ENCODE data around the gene ARMS2. TPM values are rescaled to one million over a fixed set of nuclear protein-coding genes. Genes with fewer than 3 reads are reported as not detected.
A peak's percentile ranks its signal among the peaks of the same experiment; 100 is the strongest.

The ARMS2 gene
- total RNA-seq, 1 donor from 2014 or later = not detected

DNA sequence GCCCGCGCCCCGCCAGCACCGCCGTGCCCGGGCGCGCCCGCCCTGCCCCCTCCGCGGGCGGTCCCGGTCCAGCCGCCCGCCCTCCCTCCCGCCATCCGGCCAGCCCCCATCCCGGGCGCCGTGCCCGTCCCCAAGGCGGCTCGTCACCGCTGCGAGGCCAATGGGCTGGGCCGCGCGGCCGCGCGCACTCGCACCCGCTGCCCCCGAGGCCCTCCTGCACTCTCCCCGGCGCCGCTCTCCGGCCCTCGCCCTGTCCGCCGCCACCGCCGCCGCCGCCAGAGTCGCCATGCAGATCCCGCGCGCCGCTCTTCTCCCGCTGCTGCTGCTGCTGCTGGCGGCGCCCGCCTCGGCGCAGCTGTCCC, 6.9 kb downstream of the ARMS2 start, which contains the start of gene HTRA1:
TSS of gene HTRA1 (plus strand) at position 187 of the 362 bp plus-strand sequence. CDS start at position 287, 100 bp downstream.
- peak within 1 kb of the TSS; percentile 62 for H3K4me3 ChIP-seq
- H3K4me2 ChIP-seq = peak within 1 kb of the TSS; percentile 97
- TF ChIP-seq CTCF (IDR thresholded peaks at IDR 0.05) (no peak), EZH2 (IDR thresholded peaks at IDR 0.05) (no peak)
- peaks cover 40% of the 10 kb centered on the region for H3K27me3 Mint-ChIP-seq (ENCODE audit: insufficient read depth, low read depth)
- peak; percentile 89 for DNase-seq (ENCODE audit: low spot score)
- H3K4me1 Mint-ChIP-seq = peaks cover 29% of the 10 kb centered on the region
- peaks cover 86% of the 10 kb centered on the region for H3K27me3 ChIP-seq
- no peak within 1 kb of the TSS for H3K27ac Mint-ChIP-seq
- H3K36me3 Mint-ChIP-seq = peaks cover 4% of the 10 kb centered on the region
- peak within 1 kb of the TSS; percentile 97 for H2AFZ ChIP-seq (replicated peaks)
- H3K9me3 ChIP-seq (ENCODE audit: low read depth) = no peaks in the 10 kb centered on the region
- H3K4me3 Mint-ChIP-seq = peak within 1 kb of the TSS; percentile 89
- H3K9me3 Mint-ChIP-seq = no peaks in the 10 kb centered on the region
- no peak within 1 kb of the TSS for H3K27ac ChIP-seq
- H3K9ac ChIP-seq = no peak within 1 kb of the TSS
- H3K4me1 ChIP-seq = peaks cover 15% of the 10 kb centered on the region
- no peaks in the 10 kb centered on the region for H3K36me3 ChIP-seq
- H3K79me2 ChIP-seq (ENCODE audit: low read depth) = no peaks in the 10 kb centered on the region
- H4K20me1 ChIP-seq (ENCODE audit: low read depth) = peaks cover 11% of the 10 kb centered on the region
- peaks cover 8% of the 10 kb centered on the region for H3F3A ChIP-seq (ENCODE audit: low read depth)

- no peak overlapping the region for H3K27ac ChIP-seq
- H2AFZ ChIP-seq (replicated peaks) = peak overlapping the region; percentile 59
- Mint-ChIP-seq H3K27me3 (ENCODE audit: insufficient read depth, low read depth) (peaks cover 37% of the 10 kb centered on the region), H3K27ac (no peak overlapping the region), H3K4me1 (peaks cover 29% of the 10 kb centered on the region), H3K4me3 (peak overlapping the region; percentile 89), H3K9me3 (no peaks in the 10 kb centered on the region), H3K36me3 (peaks cover 4% of the 10 kb centered on the region)
- peak; percentile 95 for TF ChIP-seq EZH2phosphoT487 (IDR thresholded peaks at IDR 0.05)
- TF ChIP-seq EZH2 (IDR thresholded peaks at IDR 0.05) = no peak
- no peak for TF ChIP-seq CTCF (IDR thresholded peaks at IDR 0.05)
- no peaks in the 10 kb centered on the region for H3K79me2 ChIP-seq (ENCODE audit: low read depth)
- H3K4me1 ChIP-seq = peaks cover 15% of the 10 kb centered on the region
- H3K9me3 ChIP-seq (ENCODE audit: low read depth) = no peaks in the 10 kb centered on the region
- peak overlapping the region; percentile 62 for H3K4me3 ChIP-seq
- H3K36me3 ChIP-seq = no peaks in the 10 kb centered on the region
- H3K4me2 ChIP-seq = peak overlapping the region; percentile 97
- peaks cover 8% of the 10 kb centered on the region for H3F3A ChIP-seq (ENCODE audit: low read depth)
- peaks cover 11% of the 10 kb centered on the region for H4K20me1 ChIP-seq (ENCODE audit: low read depth)
- DNase-seq (ENCODE audit: low spot score) = peak; percentile 66
- H3K27me3 ChIP-seq = peaks cover 92% of the 10 kb centered on the region
- H3K9ac ChIP-seq = no peak overlapping the region
Observed at GRCh38 chr10:122461729-122462532, 7.5 kb downstream of the ARMS2 start.

DNA sequence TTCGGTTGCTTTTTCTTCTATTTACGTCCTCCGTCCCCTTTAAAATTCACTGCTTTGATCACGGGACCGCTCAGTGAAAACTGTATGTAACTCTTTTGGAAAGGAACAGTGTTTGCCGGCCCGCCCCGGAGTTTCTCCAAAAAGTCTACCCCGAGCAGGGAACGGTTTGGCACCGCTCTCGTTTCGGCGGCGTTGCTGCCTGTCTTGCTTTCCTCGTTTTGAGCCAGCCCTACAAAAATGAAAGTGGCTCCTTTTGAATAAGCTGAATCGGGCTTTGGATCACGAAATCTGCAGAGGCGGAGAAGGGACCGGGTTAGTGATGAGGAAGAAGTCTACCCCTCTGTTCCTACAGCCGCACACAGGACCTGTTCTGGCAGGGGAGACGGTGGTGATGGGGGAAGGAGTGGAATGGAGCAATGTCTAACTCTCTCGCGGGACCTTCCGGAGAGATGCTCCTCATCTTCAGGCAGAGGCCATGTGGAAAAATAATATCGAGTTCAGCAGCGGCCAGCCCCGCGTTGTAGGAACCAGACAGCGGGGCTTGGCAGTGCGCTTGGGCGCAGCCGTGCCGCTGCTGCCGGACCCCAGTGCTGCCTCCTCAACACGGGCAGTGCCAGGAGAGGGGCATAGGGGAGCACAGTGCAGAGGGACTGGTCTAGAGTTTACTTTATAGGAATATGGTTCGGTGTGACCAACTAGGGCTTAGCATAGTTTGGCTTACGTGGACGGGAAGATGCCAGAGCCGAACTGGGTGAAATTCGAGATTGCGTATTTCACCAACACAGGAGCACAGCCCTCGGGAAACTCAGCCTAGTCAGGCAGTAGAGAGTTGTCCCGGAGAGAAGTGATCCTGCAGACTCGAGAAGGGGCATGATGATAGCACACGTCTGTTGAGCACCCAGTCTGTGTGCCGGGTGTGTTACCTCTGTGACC, 8.3 kb downstream of the ARMS2 start:
- Histone ChIP-seq H3K4me1 (peaks cover 15% of the 10 kb centered on the region), H3K36me3 (no peaks in the 10 kb centered on the region), H3K4me3 (peak overlapping the region; percentile 62), H2AFZ (replicated peaks) (peak overlapping the region; percentile 59), H4K20me1 (ENCODE audit: low read depth) (peaks cover 11% of the 10 kb centered on the region), H3K27ac (no peak overlapping the region), H3K27me3 (peaks cover 96% of the 10 kb centered on the region), H3K79me2 (ENCODE audit: low read depth) (no peaks in the 10 kb centered on the region), H3F3A (ENCODE audit: low read depth) (peaks cover 8% of the 10 kb centered on the region), H3K4me2 (peak overlapping the region; percentile 97), H3K9ac (no peak overlapping the region), H3K9me3 (ENCODE audit: low read depth) (no peaks in the 10 kb centered on the region)
- H3K27ac Mint-ChIP-seq = no peak overlapping the region
- peak; percentile 34 for DNase-seq (ENCODE audit: low spot score)
- H3K9me3 Mint-ChIP-seq = no peaks in the 10 kb centered on the region
- H3K36me3 Mint-ChIP-seq = peaks cover 4% of the 10 kb centered on the region
- peaks cover 41% of the 10 kb centered on the region for H3K27me3 Mint-ChIP-seq (ENCODE audit: insufficient read depth, low read depth)
- peak; percentile 97 for TF ChIP-seq EZH2 (IDR thresholded peaks at IDR 0.05)
- TF ChIP-seq EZH2phosphoT487 (IDR thresholded peaks at IDR 0.05) = peak; percentile 93
- TF ChIP-seq CTCF (IDR thresholded peaks at IDR 0.05) = no peak
- H3K4me1 Mint-ChIP-seq = peaks cover 29% of the 10 kb centered on the region
- peak overlapping the region; percentile 89 for H3K4me3 Mint-ChIP-seq
